ENCODE data around the gene EZH2.

GRCh38 chr7:148815612-148816011 lies 68.5 kb downstream of the EZH2 start:
- TF ChIP-seq, protein P1, sequence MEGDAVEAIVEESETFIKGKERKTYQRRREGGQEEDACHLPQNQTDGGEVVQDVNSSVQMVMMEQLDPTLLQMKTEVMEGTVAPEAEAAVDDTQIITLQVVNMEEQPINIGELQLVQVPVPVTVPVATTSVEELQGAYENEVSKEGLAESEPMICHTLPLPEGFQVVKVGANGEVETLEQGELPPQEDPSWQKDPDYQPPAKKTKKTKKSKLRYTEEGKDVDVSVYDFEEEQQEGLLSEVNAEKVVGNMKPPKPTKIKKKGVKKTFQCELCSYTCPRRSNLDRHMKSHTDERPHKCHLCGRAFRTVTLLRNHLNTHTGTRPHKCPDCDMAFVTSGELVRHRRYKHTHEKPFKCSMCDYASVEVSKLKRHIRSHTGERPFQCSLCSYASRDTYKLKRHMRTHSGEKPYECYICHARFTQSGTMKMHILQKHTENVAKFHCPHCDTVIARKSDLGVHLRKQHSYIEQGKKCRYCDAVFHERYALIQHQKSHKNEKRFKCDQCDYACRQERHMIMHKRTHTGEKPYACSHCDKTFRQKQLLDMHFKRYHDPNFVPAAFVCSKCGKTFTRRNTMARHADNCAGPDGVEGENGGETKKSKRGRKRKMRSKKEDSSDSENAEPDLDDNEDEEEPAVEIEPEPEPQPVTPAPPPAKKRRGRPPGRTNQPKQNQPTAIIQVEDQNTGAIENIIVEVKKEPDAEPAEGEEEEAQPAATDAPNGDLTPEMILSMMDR (IDR thresholded peaks at IDR 0.05; ENCODE audit: extremely low read depth in 1 of 2, insufficient read depth in 1 of 2, low read depth in 1 of 2, low read length in 2 of 2): no peak
- no peak for TF ChIP-seq JUN (IDR thresholded peaks at IDR 0.05; ENCODE audit: borderline replicate concordance, insufficient read depth, insufficient read length, low read depth)
- TF ChIP-seq, protein P2, sequence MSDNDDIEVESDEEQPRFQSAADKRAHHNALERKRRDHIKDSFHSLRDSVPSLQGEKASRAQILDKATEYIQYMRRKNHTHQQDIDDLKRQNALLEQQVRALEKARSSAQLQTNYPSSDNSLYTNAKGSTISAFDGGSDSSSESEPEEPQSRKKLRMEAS (IDR thresholded peaks at IDR 0.05; ENCODE audit: insufficient read depth, insufficient read length): no peak
- TF ChIP-seq POLR2A (IDR thresholded peaks at IDR 0.05; ENCODE audit: low read depth, low read length): no peak
- no peak for TF ChIP-seq FOS (IDR thresholded peaks at IDR 0.05; ENCODE audit: borderline replicate concordance, insufficient read depth, low read length)
- no peak for TF ChIP-seq POLR2AphosphoS5 (IDR thresholded peaks at IDR 0.05; ENCODE audit: insufficient read depth, low read depth, low read length)
- TF ChIP-seq EZH2 (IDR thresholded peaks at IDR 0.05; ENCODE audit: borderline replicate concordance, low read depth, low read length, severe bottlenecking): no peak
- TF ChIP-seq MYC (IDR thresholded peaks at IDR 0.05; ENCODE audit: low read depth, low read length): no peak
- no peak for TF ChIP-seq GATA2 (IDR thresholded peaks at IDR 0.05; ENCODE audit: insufficient read depth, insufficient read length, low read depth, low read length)
